NCI-H226 (cell line): ENCODE results near the gene THAP12.
"Not testable (repeated sequence)": the region's sequence is repeated elsewhere in the genome, so short reads cannot be mapped to it uniquely, and the experiment has no call there.

Experiments
- DNase-seq: peaks from one replicate; pipeline ENCODE4 v3.0.0-alpha.2; 2015

Gene THAP12

DNA sequence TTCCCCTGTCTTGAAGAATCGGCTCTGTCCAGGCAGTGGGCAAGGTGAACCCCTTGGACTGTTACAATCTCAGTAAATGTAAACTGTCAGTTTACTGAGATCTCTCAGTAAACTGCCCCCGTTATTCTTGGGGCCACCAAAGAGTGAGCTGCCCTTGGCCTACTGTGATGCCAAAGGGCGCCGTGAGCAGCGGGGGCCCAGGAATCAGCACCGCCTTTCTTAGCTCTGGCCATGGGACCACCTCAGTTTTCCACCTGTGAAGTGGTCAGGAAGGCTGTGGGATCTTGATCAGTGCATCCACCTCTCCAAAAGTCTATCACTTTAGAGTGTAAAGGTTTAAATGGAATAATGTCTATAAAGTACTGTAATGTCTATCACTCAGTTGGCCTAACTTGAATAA, 57.1 kb downstream of the THAP12 start:
- no peak for DNase-seq

DNA sequence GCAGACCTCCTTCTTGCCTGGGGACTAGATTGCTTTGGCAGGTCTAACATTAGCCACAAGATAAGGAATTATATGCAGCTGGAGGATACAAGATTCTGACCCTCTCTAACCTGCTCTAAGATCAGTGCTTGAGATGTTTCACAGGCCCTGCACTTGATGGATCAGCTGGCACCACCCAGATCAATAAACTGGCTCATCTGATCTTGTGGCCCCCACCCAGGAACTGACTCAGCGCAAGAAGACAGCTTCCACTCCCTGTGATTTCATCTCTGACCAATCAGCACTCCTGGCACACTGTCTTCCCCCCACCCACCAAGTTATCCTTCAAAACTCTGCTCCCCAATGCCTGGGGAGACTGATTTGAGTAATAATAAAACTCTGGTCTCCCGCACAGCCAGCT, 57.6 kb downstream of the THAP12 start:
- not testable (repeated sequence) for DNase-seq

DNA sequence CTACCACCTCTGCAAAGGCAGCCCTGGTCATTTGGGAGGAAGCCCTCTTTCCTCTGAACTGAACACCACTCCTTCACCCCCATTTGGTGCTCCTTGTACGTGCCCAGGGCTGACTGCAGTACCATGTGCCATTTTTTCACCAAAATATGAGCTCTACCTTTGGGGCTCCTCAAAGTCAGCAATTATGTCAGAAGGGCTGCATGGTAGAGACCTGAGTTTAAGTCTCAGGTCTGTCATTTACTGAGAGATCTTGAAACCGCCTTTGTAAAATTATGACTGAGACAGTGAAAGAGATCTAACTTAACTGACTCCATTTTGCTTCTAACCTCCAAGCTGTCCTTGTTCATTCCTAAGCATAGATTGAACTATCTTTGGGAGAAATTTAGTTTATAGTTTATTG, 58.0 kb downstream of the THAP12 start:
- no peak for DNase-seq

DNA sequence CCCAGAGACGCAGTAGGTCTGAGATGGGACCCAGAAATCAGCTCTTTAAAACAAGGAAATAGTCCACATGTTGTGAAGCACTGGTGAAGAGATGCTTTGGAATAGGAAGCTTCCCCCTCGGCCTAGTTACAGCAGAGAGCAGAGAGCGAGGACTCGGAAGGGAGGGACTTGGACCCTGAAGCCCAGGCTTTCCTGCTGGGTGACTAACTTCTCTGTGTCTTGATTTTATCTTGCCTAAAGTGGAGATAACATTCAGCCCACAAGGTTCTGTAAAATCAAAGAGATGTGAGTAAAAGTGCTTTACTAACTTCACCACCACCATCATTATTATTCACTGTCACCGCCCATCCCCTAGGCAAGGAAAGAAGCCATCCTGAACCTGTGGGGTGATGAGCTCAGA, 58.4 kb downstream of the THAP12 start:
- DNase-seq, result no peak

DNA sequence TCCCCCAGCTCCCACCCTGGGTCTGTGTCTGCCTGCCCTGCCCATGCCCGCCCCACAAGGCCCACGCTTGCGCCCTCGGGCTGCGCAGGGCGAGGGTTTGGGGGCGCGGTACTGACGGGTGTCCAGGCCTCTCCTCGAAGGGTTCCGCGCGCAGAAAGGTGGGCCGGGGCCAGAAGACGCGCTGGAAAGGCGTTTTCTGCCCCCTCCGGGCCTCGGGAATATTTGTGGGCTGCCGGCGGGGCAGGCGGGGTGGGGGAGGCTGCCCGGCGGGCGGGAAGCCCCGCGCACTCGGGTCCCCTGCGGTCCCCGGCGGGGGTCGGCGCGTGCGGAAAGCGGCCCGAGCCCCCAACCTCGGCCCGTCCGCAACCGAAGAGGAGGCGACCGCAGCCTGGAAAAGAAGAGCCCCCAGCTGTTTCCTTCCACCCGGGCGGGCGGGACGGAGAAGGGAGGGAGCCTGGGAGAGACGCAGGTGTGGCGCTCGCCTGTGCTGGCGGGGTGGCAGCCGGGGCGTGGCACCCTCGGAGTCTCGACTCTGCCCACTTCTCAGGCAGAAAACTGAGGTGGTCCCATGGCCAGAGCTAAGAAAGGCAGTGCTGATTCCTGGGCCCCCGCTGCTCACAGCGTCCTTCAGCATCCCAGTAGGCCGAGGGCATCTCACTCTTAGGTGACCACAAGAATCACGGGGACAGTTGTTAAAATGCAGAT, 59.0 kb downstream of the THAP12 start:
- DNase-seq, result no peak

DNA sequence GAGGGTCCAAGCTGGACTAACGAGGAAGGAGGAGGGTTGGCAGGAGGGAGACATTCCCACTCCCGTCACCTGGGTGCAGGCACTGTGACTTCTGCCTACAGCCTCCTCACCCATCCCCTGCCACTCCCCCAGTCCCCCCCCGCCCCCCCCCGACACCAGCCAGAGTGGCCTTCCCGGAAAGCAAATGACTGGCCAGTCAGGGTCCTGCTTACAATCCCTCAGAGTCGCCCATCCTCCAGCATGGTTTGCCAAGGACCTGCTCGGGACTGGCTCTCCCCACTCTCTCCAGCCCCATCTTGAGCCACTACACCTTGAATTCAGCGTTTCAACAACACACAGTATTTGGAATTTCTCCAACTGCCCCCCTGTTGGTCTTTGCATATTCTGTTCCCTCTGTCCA, 59.6 kb downstream of the THAP12 start:
- DNase-seq, result no peak

DNA sequence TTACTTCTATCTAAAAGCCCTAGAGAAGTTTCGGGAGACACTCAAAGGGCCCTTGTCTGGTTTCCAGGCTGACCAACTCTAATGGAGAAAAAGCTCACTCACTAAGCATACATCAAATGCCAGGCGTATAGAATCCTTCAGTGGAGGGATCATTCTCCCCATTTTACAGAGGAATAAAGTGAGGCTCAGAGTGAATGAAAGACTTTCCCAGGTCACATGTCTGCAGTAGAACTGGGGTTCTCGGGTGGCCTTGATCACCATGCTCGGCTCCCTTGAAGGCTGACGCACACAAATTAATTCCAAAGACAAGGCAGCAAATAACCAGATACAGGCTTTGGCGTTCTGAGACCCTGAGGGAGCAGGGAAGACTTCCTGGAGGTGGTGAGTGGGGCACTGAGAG, 60.0 kb downstream of the THAP12 start:
- DNase-seq, result no peak

DNA sequence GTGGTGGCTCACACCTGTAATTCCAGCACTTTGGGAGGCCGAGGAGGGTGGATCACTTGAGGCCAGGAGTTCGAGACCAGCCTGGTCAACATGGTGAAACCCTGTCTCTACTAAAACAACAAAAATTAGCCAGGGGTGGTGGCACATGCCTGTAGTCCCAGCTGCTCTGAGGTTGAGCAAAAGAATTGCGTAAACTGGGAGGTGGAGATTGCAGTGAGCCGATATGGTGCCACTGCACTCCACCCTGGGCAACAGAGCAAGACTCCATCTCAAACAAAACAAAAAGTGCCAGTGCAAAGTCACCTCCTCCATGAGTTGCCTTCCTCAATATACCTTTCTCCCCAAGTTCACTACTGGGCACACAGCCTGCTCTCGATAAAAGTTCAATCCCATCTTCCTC, 61.1 kb downstream of the THAP12 start:
- not testable (repeated sequence) for DNase-seq

DNA sequence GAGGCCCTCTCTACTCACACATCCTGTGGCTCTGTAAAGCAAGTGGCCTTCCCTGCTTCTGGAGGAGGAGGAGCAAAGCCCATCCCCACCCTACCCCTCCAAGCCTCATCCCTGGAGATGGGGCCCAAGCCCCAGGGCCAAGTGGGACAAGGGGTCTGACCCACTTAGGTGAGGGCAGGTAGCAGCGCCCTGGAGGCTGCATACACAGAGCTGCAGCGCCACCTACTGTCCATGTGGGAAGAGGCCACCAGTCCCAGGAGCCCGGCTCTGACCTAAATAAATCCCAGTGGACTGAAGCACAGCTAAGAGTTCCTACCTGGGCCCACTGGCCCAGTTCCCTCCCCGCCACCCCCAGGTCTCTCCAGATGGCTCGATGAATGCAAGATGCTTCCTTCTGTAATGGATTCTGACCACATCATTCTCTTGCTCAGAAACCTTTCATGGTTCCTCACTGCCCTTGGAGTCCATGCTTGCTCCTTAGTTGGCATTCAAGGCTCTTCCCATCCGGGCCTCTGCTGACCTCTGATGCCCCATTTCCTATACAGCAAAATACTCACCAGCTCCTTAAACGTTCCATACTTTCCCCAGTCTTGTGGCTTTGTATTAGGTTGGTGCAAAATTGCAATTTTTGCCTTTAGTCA, 62.1 kb downstream of the THAP12 start:
- DNase-seq, result peak; percentile 40

DNA sequence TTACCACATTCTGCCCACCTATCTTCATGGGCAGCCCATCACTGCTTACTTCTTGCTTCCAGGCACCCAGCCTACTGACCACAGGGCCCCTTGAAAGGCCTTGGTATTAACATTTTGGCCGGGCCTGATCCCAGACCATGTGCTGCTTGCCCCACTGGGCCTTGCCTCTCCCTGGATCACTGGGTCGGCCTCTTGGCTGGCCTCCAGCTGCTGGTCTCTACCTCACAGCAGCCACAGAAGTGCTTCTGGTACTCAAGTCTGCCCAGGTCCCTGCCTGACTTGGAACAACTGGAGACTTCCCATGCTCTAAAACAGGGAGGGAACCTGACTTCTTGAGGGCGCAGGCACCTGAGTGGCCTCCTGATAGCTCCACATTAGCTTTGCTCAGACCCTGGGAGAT, 63.6 kb downstream of the THAP12 start:
- no peak for DNase-seq

DNA sequence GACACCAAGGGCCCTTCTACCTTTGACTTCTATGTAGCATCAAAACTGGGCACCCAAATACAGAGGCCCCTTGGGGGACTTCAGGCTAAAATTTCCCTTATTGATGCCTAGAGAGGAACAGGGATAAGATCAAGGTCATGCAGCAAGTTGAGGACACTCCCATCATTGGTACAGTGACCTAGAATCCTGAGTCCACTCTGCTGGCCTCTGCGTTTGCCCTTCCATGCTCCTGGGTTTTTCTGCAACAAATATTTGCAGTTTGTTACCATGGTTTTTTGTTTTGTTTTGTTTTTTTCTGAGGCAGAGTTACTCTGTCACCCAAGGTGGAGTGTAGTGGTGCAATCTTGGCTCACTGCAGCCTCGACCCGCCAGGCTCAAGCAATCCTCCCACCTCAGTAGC, 64.2 kb downstream of the THAP12 start:
- DNase-seq, result no peak

DNA sequence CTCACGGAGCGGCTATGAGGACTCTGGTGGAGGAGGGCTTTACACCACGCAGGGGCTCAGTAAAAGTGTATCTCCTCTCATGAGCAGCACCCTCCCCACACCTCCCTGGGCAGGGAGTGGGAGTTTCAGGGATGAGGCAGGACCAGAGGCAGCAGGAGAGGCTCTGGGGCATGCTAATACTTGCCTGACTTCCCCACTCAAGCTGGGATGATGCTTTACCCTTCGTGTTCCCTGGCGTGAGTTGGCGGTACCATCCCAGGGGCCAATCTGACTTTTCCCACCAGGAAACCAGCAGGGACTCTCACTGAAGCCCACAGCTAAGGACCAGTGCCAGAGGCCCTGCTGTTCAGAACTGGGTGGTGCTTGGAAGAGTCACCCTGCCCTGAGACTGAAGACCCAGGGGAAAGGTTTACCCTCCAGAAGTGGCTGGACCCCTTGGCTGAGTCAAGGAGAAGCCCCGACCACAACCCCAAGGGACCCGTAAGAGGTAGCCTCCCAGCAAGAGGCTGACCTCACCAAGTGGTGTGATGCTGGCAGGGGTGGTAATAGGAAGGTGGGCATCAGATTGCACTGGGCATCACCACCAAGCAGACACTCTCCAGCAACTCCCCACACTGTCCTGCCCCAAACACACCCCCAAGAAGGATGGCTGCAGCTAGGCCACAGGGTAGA, 65.6 kb downstream of the THAP12 start:
- DNase-seq, result no peak

DNA sequence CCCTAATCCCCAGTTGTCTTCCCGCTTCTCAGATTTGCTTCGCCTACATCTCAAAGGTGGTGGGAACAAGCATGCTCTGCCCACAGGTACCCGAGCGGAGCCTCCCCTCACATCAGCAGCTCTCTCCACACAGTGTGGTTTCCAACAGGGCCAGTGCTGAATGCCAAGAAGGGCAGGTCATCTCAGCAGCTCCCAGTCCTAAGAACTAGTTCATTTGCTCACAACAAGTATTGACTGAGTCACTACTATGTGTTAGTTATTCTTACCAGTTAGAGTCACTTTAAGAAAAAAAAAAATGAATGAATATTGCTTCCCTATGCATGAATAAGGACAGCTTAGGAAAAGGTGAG, 66.2 kb downstream of the THAP12 start:
- peak; percentile 41 for DNase-seq

DNA sequence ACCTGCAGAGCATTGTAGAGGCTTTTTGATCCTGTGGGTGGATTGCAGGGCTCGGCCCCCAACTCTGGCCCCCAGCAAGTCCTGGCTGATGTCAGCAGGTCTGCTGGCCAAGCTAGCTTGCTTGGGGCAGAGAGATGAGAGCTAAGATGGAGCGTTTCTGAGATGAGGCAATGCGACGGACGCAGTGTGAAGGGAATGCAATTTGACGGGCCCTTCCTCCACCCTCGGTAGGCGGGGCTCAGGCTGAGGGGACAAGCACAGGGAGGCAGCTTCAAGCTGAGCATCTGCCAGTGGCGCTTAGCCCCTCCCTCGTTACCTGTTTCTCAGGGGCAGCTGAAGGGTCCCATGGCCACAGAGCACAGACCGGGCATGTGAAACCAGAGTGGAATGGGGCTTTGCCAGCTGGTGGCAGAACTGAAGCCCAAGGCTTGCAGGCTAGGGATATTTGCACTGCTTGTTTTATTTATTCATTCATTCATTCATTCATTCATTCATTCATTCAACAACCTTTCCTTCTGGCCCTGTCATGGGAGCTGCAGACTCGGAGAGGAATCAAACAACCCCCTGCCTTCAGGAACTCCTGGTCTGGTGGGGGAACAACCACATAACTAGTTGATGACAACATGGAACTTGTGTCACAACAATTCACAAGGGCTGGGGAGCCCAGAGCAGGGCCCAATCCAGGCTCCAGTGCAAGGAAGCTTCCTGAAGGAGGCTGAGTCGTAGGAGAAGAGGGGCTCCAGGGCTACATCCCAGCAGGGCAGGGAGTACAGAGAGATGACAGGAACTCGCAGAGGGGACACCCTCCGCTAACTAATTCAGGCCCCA, 66.8 kb downstream of the THAP12 start:
- DNase-seq, result no peak

DNA sequence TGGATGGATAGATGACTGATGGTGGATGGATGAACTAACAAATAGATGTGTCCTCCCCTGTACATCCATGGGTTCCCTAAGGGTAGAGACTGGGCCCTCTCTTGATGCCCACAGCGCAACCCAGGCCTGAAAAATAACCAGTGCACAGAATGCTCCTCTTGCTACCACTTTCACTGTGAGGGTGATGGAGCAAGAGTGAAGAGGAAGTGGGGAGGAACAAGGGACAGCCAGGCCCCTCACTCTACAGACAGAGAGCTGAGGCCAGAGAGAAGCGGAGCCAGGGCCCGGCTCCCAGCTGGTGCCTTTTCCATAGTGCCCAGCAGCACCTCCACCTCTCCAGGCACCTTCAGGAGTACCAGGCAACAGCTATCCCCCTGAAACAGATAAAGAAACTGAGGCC, 67.7 kb downstream of the THAP12 start:
- no peak for DNase-seq

DNA sequence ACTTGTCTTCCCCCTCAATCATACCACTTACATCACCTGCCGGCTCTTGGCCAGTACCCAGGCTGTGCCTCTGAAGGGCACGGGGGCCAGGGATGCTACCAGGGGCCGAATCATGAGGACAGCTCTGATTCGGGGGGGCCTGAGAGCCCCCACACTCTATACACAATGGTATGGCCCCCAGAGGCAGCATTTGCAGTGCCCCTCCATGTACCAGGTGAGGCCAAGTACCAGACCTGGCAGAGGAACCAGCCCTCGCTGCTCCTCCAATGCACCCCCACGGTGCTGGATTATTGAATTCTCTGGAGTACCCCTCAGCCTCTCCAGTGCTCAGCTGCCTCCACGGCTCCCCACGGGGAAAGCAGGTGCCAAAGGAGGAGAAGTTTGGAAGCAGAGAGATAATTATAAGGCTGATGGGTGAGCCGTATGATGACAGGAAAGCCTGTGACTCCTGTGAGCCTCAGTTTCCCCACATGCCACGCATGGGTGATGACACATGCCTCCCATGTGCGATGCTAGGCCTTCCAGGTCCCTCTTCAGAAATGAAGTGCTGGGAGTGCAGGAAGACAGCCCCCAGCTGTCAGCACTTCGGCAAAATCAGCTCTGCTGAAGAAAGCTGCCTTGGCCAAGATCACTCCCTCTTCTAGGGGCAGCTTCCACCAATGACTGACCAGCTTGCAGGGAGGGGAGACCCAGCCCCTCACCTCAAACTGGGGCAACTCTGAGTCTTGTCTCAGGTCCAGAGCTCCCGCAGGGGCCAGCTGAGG, 69.9 kb downstream of the THAP12 start:
- DNase-seq, result no peak

DNA sequence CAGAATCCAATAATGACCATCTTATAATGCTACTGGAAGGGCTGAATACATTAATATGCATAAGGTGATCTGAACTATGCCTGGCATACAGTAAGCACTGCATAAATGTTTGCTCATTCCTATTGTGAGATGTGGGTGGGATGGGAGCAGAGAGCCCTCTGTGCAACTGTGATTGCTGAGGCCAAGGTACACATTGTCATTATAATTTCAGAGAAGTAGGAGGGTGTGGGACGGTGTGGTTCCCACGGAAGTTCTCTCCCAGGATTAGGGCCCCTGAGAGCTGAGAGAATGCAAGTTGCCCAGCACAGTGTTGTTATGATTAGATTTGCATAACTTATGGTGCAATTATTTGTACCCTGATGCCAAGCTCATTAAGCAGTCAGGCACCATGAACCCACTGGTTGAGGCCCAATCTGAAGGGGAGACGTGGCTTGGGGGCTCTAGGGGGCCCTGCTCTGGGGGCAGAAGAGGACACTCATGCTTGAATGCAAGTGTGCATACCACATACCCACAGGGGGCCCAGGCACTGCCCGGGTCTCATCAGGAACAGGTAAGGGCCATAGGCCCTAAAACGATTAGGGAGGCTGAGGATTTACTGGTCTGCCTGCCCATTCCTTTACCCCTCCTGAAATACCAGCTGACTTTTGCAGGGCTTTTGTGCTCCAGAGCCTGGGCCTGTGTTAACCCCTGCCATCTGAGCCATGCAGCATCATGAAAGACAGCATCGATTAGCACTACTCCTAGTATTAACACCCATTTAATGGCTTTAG, 72.8 kb downstream of the THAP12 start:
- DNase-seq, result no peak

DNA sequence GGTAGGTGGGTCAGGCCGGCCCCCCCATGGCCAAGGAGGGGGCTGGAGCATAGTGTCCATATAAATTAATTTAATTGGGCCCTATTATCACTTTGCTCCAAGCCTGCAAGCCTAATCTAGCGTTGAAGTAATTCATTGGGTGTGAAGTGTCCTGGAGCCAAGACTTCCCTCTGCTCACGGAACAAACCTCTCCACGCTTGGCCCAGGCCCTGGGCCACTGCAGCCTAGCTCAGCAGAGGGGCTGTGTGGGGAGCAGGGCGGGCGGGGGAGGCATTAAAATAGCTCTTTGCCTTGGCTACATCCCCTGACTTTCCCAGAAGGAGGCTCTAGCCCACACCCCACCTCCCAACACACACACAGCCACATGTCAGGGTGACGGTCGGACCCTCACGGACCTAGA, 73.5 kb downstream of the THAP12 start:
- DNase-seq, result no peak

DNA sequence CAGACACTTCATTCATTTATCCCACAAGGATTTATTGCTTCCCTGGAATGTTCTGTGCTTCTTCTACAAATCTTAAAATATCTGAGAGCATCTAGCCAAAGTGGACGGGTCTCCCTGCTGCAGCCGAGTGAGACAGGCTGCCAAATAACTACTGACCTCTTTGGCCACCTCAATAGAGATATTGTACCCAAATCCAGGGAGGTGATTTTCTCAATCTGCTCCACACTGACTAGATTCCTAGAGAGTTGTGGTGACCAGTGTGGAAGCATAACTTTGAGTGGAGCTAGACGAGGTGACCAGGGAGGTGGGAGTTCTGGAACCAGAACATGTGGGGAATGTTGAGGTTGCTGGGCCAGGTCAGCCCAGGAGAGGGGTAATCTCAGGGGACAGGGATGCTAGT, 77.5 kb downstream of the THAP12 start:
- DNase-seq, result no peak

DNA sequence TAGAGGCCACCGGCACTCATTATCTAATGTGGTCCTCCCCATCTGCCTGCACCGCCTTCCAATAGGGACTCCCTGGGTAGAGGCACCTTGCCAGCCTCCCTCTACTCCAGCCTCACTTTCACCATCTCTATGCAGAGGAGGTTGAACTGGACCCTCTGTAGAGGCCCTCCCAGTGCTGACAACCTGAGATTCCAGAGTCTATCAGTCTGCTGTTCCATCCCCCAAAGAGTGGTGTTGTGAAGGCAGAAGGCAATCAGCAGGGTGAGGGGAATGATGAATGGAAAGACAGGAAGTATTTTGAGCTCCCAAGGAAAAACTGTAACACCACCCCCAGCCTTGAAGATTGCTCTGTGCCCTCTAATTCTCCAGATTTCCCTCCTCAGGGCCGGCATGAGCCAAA, 77.9 kb downstream of the THAP12 start:
- no peak for DNase-seq
